ENCODE data around the gene C20orf144.

Gene C20orf144

GRCh38 chr20:33704197-33704924 lies 42.2 kb downstream of the C20orf144 start:
- Histone ChIP-seq H3F3A (ENCODE audit: low read depth) (no peaks in the 10 kb centered on the region), H3K9ac (ENCODE audit: low read depth, low read length, poor library complexity, severe bottlenecking) (no peak overlapping the region), H4K20me1 (ENCODE audit: insufficient read depth, low read length, poor library complexity, severe bottlenecking) (no peaks in the 10 kb centered on the region), H3K4me3 (ENCODE audit: low read length, poor library complexity, severe bottlenecking) (no peak overlapping the region), H2AFZ (ENCODE audit: low read length) (no peak overlapping the region), H3K36me3 (ENCODE audit: insufficient read depth, low read length) (no peaks in the 10 kb centered on the region), H3K79me2 (ENCODE audit: insufficient read depth, low read length) (no peaks in the 10 kb centered on the region), H3K4me2 (ENCODE audit: low read depth, low read length, poor library complexity, severe bottlenecking) (no peak overlapping the region), H3K27me3 (ENCODE audit: insufficient read depth, low read length, poor library complexity, severe bottlenecking) (no peaks in the 10 kb centered on the region), H3K4me1 (ENCODE audit: insufficient read depth, low read length, poor library complexity, severe bottlenecking) (no peaks in the 10 kb centered on the region), H3K9me3 (ENCODE audit: insufficient read depth, low read depth, low read length) (no peaks in the 10 kb centered on the region), H3K9me2 (replicated peaks; ENCODE audit: low read depth, low read length) (no peaks in the 10 kb centered on the region)
- TF ChIP-seq, protein P1, sequence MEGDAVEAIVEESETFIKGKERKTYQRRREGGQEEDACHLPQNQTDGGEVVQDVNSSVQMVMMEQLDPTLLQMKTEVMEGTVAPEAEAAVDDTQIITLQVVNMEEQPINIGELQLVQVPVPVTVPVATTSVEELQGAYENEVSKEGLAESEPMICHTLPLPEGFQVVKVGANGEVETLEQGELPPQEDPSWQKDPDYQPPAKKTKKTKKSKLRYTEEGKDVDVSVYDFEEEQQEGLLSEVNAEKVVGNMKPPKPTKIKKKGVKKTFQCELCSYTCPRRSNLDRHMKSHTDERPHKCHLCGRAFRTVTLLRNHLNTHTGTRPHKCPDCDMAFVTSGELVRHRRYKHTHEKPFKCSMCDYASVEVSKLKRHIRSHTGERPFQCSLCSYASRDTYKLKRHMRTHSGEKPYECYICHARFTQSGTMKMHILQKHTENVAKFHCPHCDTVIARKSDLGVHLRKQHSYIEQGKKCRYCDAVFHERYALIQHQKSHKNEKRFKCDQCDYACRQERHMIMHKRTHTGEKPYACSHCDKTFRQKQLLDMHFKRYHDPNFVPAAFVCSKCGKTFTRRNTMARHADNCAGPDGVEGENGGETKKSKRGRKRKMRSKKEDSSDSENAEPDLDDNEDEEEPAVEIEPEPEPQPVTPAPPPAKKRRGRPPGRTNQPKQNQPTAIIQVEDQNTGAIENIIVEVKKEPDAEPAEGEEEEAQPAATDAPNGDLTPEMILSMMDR (conservative IDR thresholded peaks at IDR 0.05; ENCODE audit: low read length): no peak
- TF ChIP-seq EZH2phosphoT487 (IDR thresholded peaks at IDR 0.05; ENCODE audit: borderline replicate concordance): no peak

- Histone ChIP-seq H3K79me2 (ENCODE audit: insufficient read depth, low read length) (no peaks in the 10 kb centered on the region), H3K27me3 (ENCODE audit: insufficient read depth, low read length, poor library complexity, severe bottlenecking) (no peaks in the 10 kb centered on the region), H3K4me2 (ENCODE audit: low read depth, low read length, poor library complexity, severe bottlenecking) (no peak overlapping the region), H3K9me3 (ENCODE audit: insufficient read depth, low read depth, low read length) (no peaks in the 10 kb centered on the region), H2AFZ (ENCODE audit: low read length) (no peak overlapping the region), H4K20me1 (ENCODE audit: insufficient read depth, low read length, poor library complexity, severe bottlenecking) (no peaks in the 10 kb centered on the region), H3K4me3 (ENCODE audit: low read length, poor library complexity, severe bottlenecking) (no peak overlapping the region), H3K4me1 (ENCODE audit: insufficient read depth, low read length, poor library complexity, severe bottlenecking) (no peaks in the 10 kb centered on the region), H3F3A (ENCODE audit: low read depth) (no peaks in the 10 kb centered on the region), H3K36me3 (ENCODE audit: insufficient read depth, low read length) (no peaks in the 10 kb centered on the region; the same call in 1 of the 2 replicates), H3K9me2 (replicated peaks; ENCODE audit: low read depth, low read length) (no peaks in the 10 kb centered on the region), H3K9ac (ENCODE audit: low read depth, low read length, poor library complexity, severe bottlenecking) (no peak overlapping the region)
- TF ChIP-seq, protein P1 (conservative IDR thresholded peaks at IDR 0.05; ENCODE audit: low read length): no peak
- TF ChIP-seq EZH2phosphoT487 (IDR thresholded peaks at IDR 0.05; ENCODE audit: borderline replicate concordance): no peak
Measured at GRCh38 chr20:33707668-33708067, 45.5 kb downstream of the C20orf144 start.

DNA sequence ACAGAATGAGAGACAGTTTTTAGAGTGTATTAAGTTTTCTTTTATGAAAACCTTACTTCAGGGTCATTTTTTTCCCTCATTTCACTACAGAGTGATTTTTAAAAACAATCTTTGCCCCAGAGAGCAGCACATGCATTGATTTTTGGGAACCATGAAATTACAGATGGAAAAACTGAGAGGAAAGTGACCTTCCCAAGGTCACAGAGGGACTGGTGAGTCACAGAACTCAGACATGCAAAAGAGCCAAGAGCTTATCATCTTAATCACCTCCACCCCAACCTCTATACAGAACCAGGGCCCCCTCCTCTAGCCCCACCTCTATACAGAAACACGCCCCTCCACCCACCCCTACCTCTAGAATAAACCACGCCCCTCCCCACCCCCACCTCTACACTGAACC lies 47.3 kb downstream of the C20orf144 start:
- no peaks in the 10 kb centered on the region for H4K20me1 ChIP-seq (ENCODE audit: insufficient read depth, low read length, poor library complexity, severe bottlenecking)
- no peaks in the 10 kb centered on the region; the same call in 1 of the 2 replicates for H3K36me3 ChIP-seq (ENCODE audit: insufficient read depth, low read length)
- no peak overlapping the region for H3K4me3 ChIP-seq (ENCODE audit: low read length, poor library complexity, severe bottlenecking)
- H3K9ac ChIP-seq (ENCODE audit: low read depth, low read length, poor library complexity, severe bottlenecking): no peak overlapping the region
- TF ChIP-seq, protein P1 (conservative IDR thresholded peaks at IDR 0.05; ENCODE audit: low read length): no peak
- TF ChIP-seq EZH2phosphoT487 (IDR thresholded peaks at IDR 0.05; ENCODE audit: borderline replicate concordance): no peak
- no peaks in the 10 kb centered on the region for H3K4me1 ChIP-seq (ENCODE audit: insufficient read depth, low read length, poor library complexity, severe bottlenecking)
- H2AFZ ChIP-seq (ENCODE audit: low read length): no peak overlapping the region
- no peaks in the 10 kb centered on the region for H3K79me2 ChIP-seq (ENCODE audit: insufficient read depth, low read length)
- no peaks in the 10 kb centered on the region for H3K27me3 ChIP-seq (ENCODE audit: insufficient read depth, low read length, poor library complexity, severe bottlenecking)
- no peaks in the 10 kb centered on the region for H3K9me2 ChIP-seq (replicated peaks; ENCODE audit: low read depth, low read length)
- no peaks in the 10 kb centered on the region for H3K9me3 ChIP-seq (ENCODE audit: insufficient read depth, low read depth, low read length)
- no peak overlapping the region for H3K4me2 ChIP-seq (ENCODE audit: low read depth, low read length, poor library complexity, severe bottlenecking)
- no peaks in the 10 kb centered on the region for H3F3A ChIP-seq (ENCODE audit: low read depth)
